Body of pancreas (tissue), 4 donors: ENCODE data around the gene ELL2. TPM values are rescaled to one million over a fixed set of nuclear protein-coding genes. Genes with fewer than 3 reads are reported as not detected.

Experiments
- ATAC-seq: fragments of 150-250 bp; one replicate; pipeline ENCODE4 v1.9.1; 2016
- DNase-seq, 4 donors: peaks; one replicate each; pipeline ENCODE4 v3.0.0-alpha.2; 2019
- H3K27ac ChIP-seq, 4 donors: fragments of 200-600 bp; sonication (generic); 1 replicate in 3 of 4; 2 replicates in 1 of 4; pipeline versions ENCODE4 v1.5.1 to v1.6.1; 2016 to 2019; ENCODE audit warnings: mild to moderate bottlenecking in 1 of 4, mixed read lengths in 1 of 4, moderate library complexity in 1 of 4
- H3K27me3 ChIP-seq, 2 donors: fragments of 200-600 bp; sonication (generic); one replicate each; pipeline ENCODE4 v1.6.0; 2016; ENCODE audit warnings: mild to moderate bottlenecking in 1 of 2
- H3K36me3 ChIP-seq, 2 donors: fragments of 200-600 bp; sonication (generic); replicated peaks in 1 of 2; 2 replicates each; pipeline ENCODE4 v1.5.1; 2016; ENCODE audit warnings: low read depth in 2 of 2; ENCODE audit not compliant: insufficient read depth in 1 of 2
- H3K4me1 ChIP-seq: fragments of 200-600 bp; sonication (generic); one replicate; pipeline ENCODE4 v1.6.0; 2016
- H3K4me3 ChIP-seq, 2 donors: fragments of 200-600 bp; sonication (generic); 1 replicate in 1 of 2; 2 replicates in 1 of 2; pipeline ENCODE4 v1.5.1; 2016 to 2019
- H3K9me3 ChIP-seq, 3 donors: fragments of 200-600 bp; sonication (generic); 1 replicate in 2 of 3; 2 replicates in 1 of 3; pipeline ENCODE4 v1.5.1; 2016
- POLR2A ChIP-seq, 3 donors: fragments of 450-650 bp; IDR thresholded peaks; one replicate each; pipeline ENCODE4 v1.6.1; 2016; ENCODE audit warnings: antibody characterized with exemption in 3 of 3, mild to moderate bottlenecking in 2 of 3
- WGBS, 2 donors: methylation state at CpG; one replicate each; pipeline ENCODE4 v1.1.5; 2017; 5-methylcytosine and 5-hydroxymethylcytosine counted together
- intact Hi-C: fragments of 100-400 bp; cut with DNase I; formaldehyde crosslinking; loops from one replicate; pipeline ENCODE4 v1.15.1; 2023
- total RNA-seq, 2 donors: library from RNA; depleted of rRNA; stranded (reverse); fragments of >200 nt; gene quantifications; one replicate each; pipeline ENCODE4 v1.1.0, GENCODE V29; 2016
- TF ChIP-seq, protein P1 (sequence below), 7 experiments: fragments of 450-650 bp in 4 of 7; fragments of 200-600 bp in 3 of 7; sonication (generic) in 3 of 7; IDR thresholded peaks; one replicate each; pipeline ENCODE4 v1.5.1; 2016 to 2019; ENCODE audit warnings: antibody characterized with exemption in 7 of 7

ELL2 gene
- total RNA-seq, 2 donors from 2014 or later, result 100 to 104 TPM

DNA sequence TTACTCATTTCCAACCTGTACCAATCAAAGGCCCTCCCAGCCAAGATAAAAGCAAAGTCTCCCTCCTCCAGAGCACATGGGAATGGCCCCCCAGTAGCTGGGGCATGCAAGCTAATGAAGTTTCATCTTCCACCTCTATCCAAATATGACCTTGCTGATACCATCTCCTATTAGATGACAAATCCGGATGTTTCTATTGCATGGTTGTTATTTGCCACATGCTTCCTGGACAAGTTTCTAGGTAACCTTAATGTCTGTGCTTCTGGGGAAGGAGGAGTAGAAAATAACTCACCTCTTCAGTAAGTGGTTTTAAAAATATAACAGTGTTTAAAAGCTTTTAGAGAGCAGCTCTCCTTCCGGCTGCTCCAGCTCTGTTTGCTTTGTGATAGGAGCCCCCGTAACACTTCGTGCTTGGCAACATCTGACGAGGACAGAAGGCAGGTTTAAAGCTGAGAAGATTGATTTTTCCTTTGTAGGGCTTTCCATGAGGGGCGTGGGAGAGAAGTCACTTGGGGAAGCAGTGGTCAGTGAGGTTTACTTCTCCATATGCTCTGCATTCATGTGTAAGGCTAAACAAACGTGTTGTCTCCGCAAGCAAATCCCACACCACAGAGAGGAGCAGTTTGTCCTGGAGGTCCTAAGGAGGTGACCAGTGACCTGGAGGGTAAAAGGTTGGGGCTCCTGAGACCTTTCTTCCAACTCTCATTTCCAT, 98.8 kb downstream of the ELL2 start:
- DNase-seq (peak in 2 of 4 donors; percentile 43 to 62), ATAC-seq (no peak)
- 15 to 36% methylated on average over 8 of the region's 8 CpGs for WGBS, 2 donors
- H3K27ac ChIP-seq, result peak overlapping the region; percentile 41 to 79 (median 62)
- H3K36me3 ChIP-seq, result no peaks in the 10 kb centered on the region
- H3K4me3 ChIP-seq, result no peak overlapping the region
- intact Hi-C loops, result no loop called here
- peak in 1 of 3 donors; percentile 44 for TF ChIP-seq POLR2A (IDR thresholded peaks at IDR 0.05)
- TF ChIP-seq, protein P1, sequence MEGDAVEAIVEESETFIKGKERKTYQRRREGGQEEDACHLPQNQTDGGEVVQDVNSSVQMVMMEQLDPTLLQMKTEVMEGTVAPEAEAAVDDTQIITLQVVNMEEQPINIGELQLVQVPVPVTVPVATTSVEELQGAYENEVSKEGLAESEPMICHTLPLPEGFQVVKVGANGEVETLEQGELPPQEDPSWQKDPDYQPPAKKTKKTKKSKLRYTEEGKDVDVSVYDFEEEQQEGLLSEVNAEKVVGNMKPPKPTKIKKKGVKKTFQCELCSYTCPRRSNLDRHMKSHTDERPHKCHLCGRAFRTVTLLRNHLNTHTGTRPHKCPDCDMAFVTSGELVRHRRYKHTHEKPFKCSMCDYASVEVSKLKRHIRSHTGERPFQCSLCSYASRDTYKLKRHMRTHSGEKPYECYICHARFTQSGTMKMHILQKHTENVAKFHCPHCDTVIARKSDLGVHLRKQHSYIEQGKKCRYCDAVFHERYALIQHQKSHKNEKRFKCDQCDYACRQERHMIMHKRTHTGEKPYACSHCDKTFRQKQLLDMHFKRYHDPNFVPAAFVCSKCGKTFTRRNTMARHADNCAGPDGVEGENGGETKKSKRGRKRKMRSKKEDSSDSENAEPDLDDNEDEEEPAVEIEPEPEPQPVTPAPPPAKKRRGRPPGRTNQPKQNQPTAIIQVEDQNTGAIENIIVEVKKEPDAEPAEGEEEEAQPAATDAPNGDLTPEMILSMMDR (IDR thresholded peaks at IDR 0.05), result no peak
- H3K27me3 ChIP-seq, result no peaks in the 10 kb centered on the region
- no peaks in the 10 kb centered on the region for H3K9me3 ChIP-seq
- H3K4me1 ChIP-seq, result peaks cover 45% of the 10 kb centered on the region

GRCh38 chr5:95861864-95862561, 99.6 kb downstream of the ELL2 start:
- no peak for TF ChIP-seq POLR2A (IDR thresholded peaks at IDR 0.05)
- TF ChIP-seq, protein P1 (IDR thresholded peaks at IDR 0.05), result no peak
- no peaks in the 10 kb centered on the region for H3K9me3 ChIP-seq
- DNase-seq, result peak in 1 of 4 donors; percentile 33
- no peaks in the 10 kb centered on the region for H3K36me3 ChIP-seq
- no peak overlapping the region for H3K4me3 ChIP-seq
- H3K4me1 ChIP-seq, result peaks cover 53% of the 10 kb centered on the region
- intact Hi-C loops, result no loop called here
- no peak for ATAC-seq
- H3K27ac ChIP-seq, result peak overlapping the region; percentile 20 to 79 (median 44)
- H3K27me3 ChIP-seq, result no peaks in the 10 kb centered on the region
- WGBS, 2 donors, result 68 to 73% methylated on average over 8 of the region's 8 CpGs

DNA sequence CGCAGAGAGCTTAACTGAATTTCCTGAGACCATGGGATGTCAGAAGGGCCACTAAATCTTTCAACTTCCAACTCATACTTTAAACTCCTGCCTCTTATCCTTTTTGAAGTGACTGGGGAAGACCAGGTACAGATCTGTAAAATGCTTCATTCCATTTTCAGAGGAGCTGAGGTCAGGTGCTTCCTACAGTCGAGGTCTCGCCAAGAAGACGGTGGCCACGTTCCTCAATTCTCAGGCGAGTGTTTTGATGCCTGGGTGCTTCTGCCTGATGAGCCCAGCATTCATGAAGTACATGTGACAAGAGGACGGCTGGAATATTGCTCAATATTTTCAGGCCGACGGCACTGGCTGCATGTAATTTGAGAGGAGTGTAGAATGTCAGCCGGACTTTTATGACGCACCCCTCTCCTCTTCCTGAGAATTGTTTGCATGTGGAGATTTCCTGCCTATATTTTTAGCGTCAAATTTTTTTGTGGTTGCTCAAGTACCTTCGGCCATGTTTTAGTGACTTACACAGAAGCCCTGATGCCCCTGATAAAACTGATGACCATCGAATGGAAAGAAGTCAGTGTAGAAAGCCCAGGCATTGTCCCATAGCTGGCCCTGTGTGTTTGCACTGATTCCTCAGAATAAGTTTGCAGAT, 100.3 kb downstream of the ELL2 start:
- H3K27ac ChIP-seq, result peak overlapping the region; percentile 20 to 79 (median 44)
- TF ChIP-seq POLR2A (IDR thresholded peaks at IDR 0.05), result peak in 1 of 3 donors; percentile 33
- TF ChIP-seq, protein P1 (IDR thresholded peaks at IDR 0.05), result no peak
- WGBS, 2 donors, result 42 to 60% methylated on average over 14 of the region's 14 CpGs
- intact Hi-C loops, result no loop called here
- ATAC-seq (no peak), DNase-seq (peak; percentile 52 to 87 (median 74))
- H3K4me1 ChIP-seq, result peaks cover 60% of the 10 kb centered on the region
- H3K36me3 ChIP-seq, result no peaks in the 10 kb centered on the region
- no peaks in the 10 kb centered on the region for H3K9me3 ChIP-seq
- no peak overlapping the region for H3K4me3 ChIP-seq
- no peaks in the 10 kb centered on the region for H3K27me3 ChIP-seq

GRCh38 chr5:95859661-95860060, 102.0 kb downstream of the ELL2 start:
- no peaks in the 10 kb centered on the region for H3K36me3 ChIP-seq
- TF ChIP-seq, protein P1 (IDR thresholded peaks at IDR 0.05), result no peak
- TF ChIP-seq POLR2A (IDR thresholded peaks at IDR 0.05), result no peak
- intact Hi-C loops, result loop anchor here (10.0 kb wide), 1 partner anchor 475 kb away; no protein-coding TSS in a partner anchor
- peak overlapping the region in 3 of 4 donors; percentile 72 to 89 (median 85) for H3K27ac ChIP-seq
- 80 to 97% methylated on average over 4 of the region's 4 CpGs for WGBS, 2 donors
- ATAC-seq (no peak), DNase-seq (no peak)
- no peaks in the 10 kb centered on the region for H3K9me3 ChIP-seq
- no peak overlapping the region for H3K4me3 ChIP-seq
- H3K4me1 ChIP-seq, result peaks cover 63% of the 10 kb centered on the region
- no peaks in the 10 kb centered on the region for H3K27me3 ChIP-seq
